Keratinocyte (primary cell): Measurements from ENCODE around the gene DYRK2.

Experiments
- EZH2 ChIP-seq: IDR thresholded peaks from one replicate; pipeline ENCODE4 v1.6.1; 2012; ENCODE audit warnings: inconsistent platforms, mild to moderate bottlenecking, low read length, moderate library complexity
- TF ChIP-seq, protein P1 (sequence below), 3 experiments: IDR thresholded peaks in 1 of 3; conservative IDR thresholded peaks in 1 of 3; optimal IDR thresholded peaks in 1 of 3; 2 replicates in 2 of 3; 3 replicates in 1 of 3; pipeline versions ENCODE3 to v1.5.1; 2011; ENCODE audit warnings: low read length in 3 of 3, mild to moderate bottlenecking in 3 of 3, moderate library complexity in 2 of 3, control low read depth in 1 of 3, inconsistent platforms in 1 of 3; ENCODE audit not compliant: insufficient read depth in 2 of 3; ENCODE audit errors: extremely low read depth in 1 of 3

DNA sequence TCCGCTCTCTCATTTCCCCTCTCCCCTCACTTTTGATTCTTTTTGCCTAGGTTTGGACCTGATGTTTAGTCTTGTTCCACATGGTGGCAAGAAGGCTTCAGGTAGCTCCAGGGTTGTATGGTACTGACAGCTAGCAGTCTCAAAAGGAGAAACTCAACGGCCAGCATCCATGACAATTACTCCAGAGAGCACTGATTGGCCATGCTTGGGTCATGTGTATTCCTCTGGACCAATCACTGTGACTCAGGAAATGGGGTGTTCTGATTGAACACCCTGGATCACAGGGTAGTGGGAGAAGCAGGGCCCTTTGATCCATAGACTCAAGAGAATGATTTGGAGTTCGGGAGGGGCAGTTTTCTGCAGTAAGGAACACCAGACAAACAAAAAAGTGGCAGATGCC is 45.3 kb downstream of the DYRK2 start:
- TF ChIP-seq, protein P1, sequence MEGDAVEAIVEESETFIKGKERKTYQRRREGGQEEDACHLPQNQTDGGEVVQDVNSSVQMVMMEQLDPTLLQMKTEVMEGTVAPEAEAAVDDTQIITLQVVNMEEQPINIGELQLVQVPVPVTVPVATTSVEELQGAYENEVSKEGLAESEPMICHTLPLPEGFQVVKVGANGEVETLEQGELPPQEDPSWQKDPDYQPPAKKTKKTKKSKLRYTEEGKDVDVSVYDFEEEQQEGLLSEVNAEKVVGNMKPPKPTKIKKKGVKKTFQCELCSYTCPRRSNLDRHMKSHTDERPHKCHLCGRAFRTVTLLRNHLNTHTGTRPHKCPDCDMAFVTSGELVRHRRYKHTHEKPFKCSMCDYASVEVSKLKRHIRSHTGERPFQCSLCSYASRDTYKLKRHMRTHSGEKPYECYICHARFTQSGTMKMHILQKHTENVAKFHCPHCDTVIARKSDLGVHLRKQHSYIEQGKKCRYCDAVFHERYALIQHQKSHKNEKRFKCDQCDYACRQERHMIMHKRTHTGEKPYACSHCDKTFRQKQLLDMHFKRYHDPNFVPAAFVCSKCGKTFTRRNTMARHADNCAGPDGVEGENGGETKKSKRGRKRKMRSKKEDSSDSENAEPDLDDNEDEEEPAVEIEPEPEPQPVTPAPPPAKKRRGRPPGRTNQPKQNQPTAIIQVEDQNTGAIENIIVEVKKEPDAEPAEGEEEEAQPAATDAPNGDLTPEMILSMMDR (optimal IDR thresholded peaks at IDR 0.05 in 1 of 3, IDR thresholded peaks at IDR 0.05 in 1 of 3, conservative IDR thresholded peaks at IDR 0.05 in 1 of 3; ENCODE audit: extremely low read depth in 1 of 3, insufficient read depth in 2 of 3, low read length in 3 of 3): no peak
- TF ChIP-seq EZH2: no peak
